ENCODE results near the gene LCLAT1.

GRCh38 chr2:30686669-30687068 is 239.6 kb downstream of the LCLAT1 start:
- no peak for TF ChIP-seq CTCF (conservative IDR thresholded peaks at IDR 0.05)
- TF ChIP-seq ZFX (IDR thresholded peaks at IDR 0.05) = no peak
